Trophoblast cell (in vitro differentiated cells and primary cell): ENCODE results near the gene DNAAF3.
A peak's percentile ranks its signal among the peaks of the same experiment; 100 is the strongest.
"Not testable (repeated sequence)": the region's sequence is repeated elsewhere in the genome, so short reads cannot be mapped to it uniquely, and the experiment has no call there.

ENCODE experiments used
- DNase-seq, 2 donors: peaks; one replicate each; pipeline ENCODE4 v3.0.0-alpha.2; 2016
- H2AFZ ChIP-seq: 2 replicates; pipeline ENCODE4 v1.6.1; 2013; ENCODE audit warnings: low read length, moderate library complexity, mild to moderate bottlenecking; ENCODE audit not compliant: insufficient read depth, poor library complexity
- H2AK5ac ChIP-seq: 2 replicates; pipeline ENCODE4 v1.6.1; 2013; ENCODE audit warnings: mild to moderate bottlenecking, low read length
- H2BK120ac ChIP-seq: 2 replicates; pipeline ENCODE4 v1.6.1; 2013; ENCODE audit warnings: low read length, mild to moderate bottlenecking, moderate library complexity; ENCODE audit not compliant: insufficient read depth, poor library complexity
- H2BK12ac ChIP-seq: 2 replicates; pipeline ENCODE4 v1.6.1; 2013; ENCODE audit warnings: mild to moderate bottlenecking, low read length, moderate library complexity
- H2BK5ac ChIP-seq: 2 replicates; pipeline ENCODE4 v1.6.1; 2013; ENCODE audit warnings: low read length, low read depth, moderate library complexity, mild to moderate bottlenecking; ENCODE audit not compliant: poor library complexity
- H3K14ac ChIP-seq: 2 replicates; pipeline ENCODE4 v1.6.1; 2013; ENCODE audit warnings: mild to moderate bottlenecking, low read length
- H3K18ac ChIP-seq: 2 replicates; pipeline ENCODE4 v1.6.1; 2013; ENCODE audit warnings: mild to moderate bottlenecking, low read length
- H3K23ac ChIP-seq: 2 replicates; pipeline ENCODE4 v1.6.1; 2013; ENCODE audit warnings: low read length
- H3K27ac ChIP-seq: 2 replicates; pipeline ENCODE4 v1.5.1; 2013; ENCODE audit warnings: low read depth, mild to moderate bottlenecking, inconsistent platforms, low read length, moderate library complexity
- H3K27me3 ChIP-seq: 2 replicates; pipeline ENCODE4 v1.6.1; 2013; ENCODE audit warnings: inconsistent platforms, mild to moderate bottlenecking, low read length, moderate library complexity; ENCODE audit not compliant: insufficient read depth
- H3K36me3 ChIP-seq, 2 experiments: 1 replicate in 1 of 2; 2 replicates in 1 of 2; pipeline ENCODE4 v1.6.1; 2013; ENCODE audit warnings: low read length in 2 of 2, mild to moderate bottlenecking in 2 of 2, moderate library complexity in 1 of 2; ENCODE audit not compliant: insufficient read depth in 2 of 2, control insufficient read depth in 1 of 2
- H3K4ac ChIP-seq: 2 replicates; pipeline ENCODE4 v1.6.1; 2013; ENCODE audit warnings: low read depth, mild to moderate bottlenecking, low read length, moderate library complexity
- H3K4me1 ChIP-seq, 2 experiments: 1 replicate in 1 of 2; 2 replicates in 1 of 2; pipeline ENCODE4 v1.6.1; 2013; ENCODE audit warnings: low read length in 2 of 2, mild to moderate bottlenecking in 2 of 2, moderate library complexity in 1 of 2; ENCODE audit not compliant: insufficient read depth in 2 of 2, control insufficient read depth in 1 of 2
- H3K4me2 ChIP-seq: 2 replicates; pipeline ENCODE4 v1.6.1; 2013; ENCODE audit warnings: inconsistent platforms, mild to moderate bottlenecking, low read length, moderate library complexity
- H3K4me3 ChIP-seq: 2 replicates; pipeline ENCODE4 v1.5.1; 2013; ENCODE audit warnings: mild to moderate bottlenecking, low read depth, low read length, inconsistent platforms
- H3K79me1 ChIP-seq: one replicate; pipeline ENCODE4 v1.6.1; 2013; ENCODE audit warnings: low read length
- H3K79me2 ChIP-seq: 2 replicates; pipeline ENCODE4 v1.6.1; 2013; ENCODE audit warnings: low read length, mild to moderate bottlenecking; ENCODE audit not compliant: control insufficient read depth, insufficient read depth, poor library complexity
- H3K9ac ChIP-seq: 2 replicates; pipeline ENCODE4 v1.6.1; 2013; ENCODE audit warnings: mild to moderate bottlenecking, low read length
- H3K9me3 ChIP-seq: 2 replicates; pipeline ENCODE4 v1.6.1; 2013; ENCODE audit warnings: low read depth, mild to moderate bottlenecking, control low read depth, inconsistent platforms, low read length; ENCODE audit not compliant: insufficient read depth
- H4K12ac ChIP-seq: 2 replicates; pipeline ENCODE4 v1.6.1; 2013; ENCODE audit warnings: low read depth, mild to moderate bottlenecking, low read length, moderate library complexity
- H4K8ac ChIP-seq: 2 replicates; pipeline ENCODE4 v1.6.1; 2013; ENCODE audit warnings: low read depth, mild to moderate bottlenecking, low read length, moderate library complexity
- H4K91ac ChIP-seq: one replicate; pipeline ENCODE4 v1.6.1; 2013; ENCODE audit warnings: low read depth, mild to moderate bottlenecking, low read length, moderate library complexity
- WGBS: extraction: QIAGEN DNeasy Blood & Tissue Kit; methylation state at CpG from one replicate; pipeline ENCODE4 v1.1.7; 2013; ENCODE audit warnings: missing lambda C conversion rate; ENCODE audit not compliant: insufficient read length, insufficient coverage; ENCODE audit errors: extremely low coverage; 5-methylcytosine and 5-hydroxymethylcytosine counted together

DNAAF3 gene

DNA sequence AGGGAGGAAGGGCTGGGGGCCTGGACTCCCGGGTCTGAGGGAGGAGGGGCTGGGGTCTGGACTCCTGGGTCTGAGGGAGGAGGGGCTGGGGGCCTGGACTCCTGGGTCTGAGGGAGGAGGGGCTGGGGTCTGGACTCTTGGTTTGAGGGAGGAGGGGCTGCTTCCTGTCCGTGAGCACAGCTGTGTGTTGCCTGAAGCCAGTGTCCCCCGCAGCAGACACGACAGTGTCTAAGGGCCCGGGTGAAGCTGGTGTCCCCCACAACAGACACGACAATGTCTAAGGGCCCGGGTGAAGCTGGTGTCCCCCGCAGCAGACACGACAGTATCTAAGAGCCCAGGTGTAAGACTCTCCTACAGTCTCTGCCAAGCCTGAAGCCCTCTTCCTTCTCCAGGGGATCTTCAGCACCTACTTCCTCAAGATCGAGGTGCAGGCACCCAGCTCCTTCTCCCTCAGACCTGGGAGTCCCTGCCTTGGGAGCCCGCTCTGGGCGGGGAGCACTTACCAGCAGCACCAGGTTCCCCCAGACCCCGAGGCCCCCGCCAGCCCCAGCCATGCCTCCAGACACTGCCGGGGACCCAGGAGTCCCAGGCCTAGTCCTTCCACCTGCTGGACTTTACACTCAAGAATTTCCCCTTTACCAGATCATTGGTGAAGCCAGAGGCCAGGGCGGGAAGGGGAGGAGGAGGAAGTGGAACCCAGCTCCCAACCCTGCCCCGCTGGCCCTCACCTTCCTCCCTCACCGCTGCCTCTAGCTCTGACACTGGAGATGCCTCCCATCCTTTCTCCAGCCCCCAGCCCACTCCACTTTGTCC is 42.7 kb upstream of the DNAAF3 start, which contains the start of gene PTPRH:
Gene PTPRH (minus strand): TSS at position 622 of the 813 bp plus-strand sequence. CDS start 68 bp downstream, at position 554.
- WGBS: no CpG with 5 or more reads among the region's 18 CpGs
- no peak within 1 kb of the TSS for H3K27ac ChIP-seq

DNA sequence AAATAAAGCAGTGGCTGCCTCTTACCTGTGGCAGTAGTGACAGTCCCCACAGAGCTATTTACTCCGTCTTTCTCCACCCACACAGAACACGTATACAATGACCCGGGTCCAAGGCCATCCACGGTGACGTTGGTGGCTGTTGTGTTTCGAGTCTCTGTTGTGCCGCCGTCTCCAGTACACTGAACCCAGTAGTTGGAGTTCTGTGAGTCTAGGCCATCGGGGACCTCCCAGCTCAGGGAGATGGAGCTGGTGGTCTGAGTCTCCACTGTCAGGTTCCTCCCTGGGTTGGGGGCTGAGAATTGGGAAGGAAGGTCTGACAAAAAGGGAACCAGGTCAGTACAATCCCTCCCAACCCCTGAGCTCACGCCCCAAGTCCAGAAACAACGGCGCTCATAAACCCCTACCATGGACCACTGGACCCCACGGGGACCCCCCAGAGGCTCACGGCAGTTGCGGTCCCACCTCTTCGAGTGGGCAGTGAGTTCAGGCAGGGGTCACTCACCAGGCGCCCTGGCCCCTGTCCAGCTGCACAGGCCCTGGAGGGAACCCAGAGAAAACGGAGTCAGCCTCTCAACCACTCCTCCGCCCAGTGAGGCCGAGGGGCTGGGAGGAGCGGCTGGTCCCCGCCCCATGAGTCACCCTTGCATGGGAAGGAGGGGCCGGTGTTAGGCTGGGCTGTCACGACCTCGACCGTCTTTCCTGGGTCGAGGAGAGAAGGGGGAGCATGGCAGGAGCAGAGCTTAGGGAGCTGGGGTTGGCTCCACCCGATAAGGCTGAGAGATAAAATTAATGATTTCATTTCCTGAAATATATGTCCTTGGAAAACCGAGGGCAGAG is 40.5 kb upstream of the DNAAF3 start:
- Histone ChIP-seq H4K91ac (no peak overlapping the region), H2AK5ac (no peak overlapping the region)

More for the DNA sequence above, 42.7 kb upstream of the DNAAF3 start, which contains the start of gene PTPRH:
- Histone ChIP-seq H4K91ac (no peak within 1 kb of the TSS), H3K4me3 (no peak within 1 kb of the TSS), H4K8ac (no peak within 1 kb of the TSS), H3K18ac (no peak within 1 kb of the TSS), H3K23ac (no peak within 1 kb of the TSS), H3K27me3 (no peaks in the 10 kb centered on the region), H2AK5ac (no peak within 1 kb of the TSS), H2AFZ (no peak within 1 kb of the TSS), H2BK5ac (no peak within 1 kb of the TSS), H3K14ac (no peak within 1 kb of the TSS), H3K9me3 (peaks cover 2% of the 10 kb centered on the region), H4K12ac (no peak within 1 kb of the TSS), H3K79me2 (no peaks in the 10 kb centered on the region), H2BK12ac (no peak within 1 kb of the TSS), H2BK120ac (no peak within 1 kb of the TSS), H3K79me1 (no peaks in the 10 kb centered on the region), H3K4ac (no peak within 1 kb of the TSS), H3K4me2 (no peak within 1 kb of the TSS), H3K36me3 (no peaks in the 10 kb centered on the region), H3K4me1 (peaks cover 0 to 5% of the 10 kb centered on the region in 2 experiments), H3K9ac (no peak within 1 kb of the TSS)
- no peak for DNase-seq

DNA sequence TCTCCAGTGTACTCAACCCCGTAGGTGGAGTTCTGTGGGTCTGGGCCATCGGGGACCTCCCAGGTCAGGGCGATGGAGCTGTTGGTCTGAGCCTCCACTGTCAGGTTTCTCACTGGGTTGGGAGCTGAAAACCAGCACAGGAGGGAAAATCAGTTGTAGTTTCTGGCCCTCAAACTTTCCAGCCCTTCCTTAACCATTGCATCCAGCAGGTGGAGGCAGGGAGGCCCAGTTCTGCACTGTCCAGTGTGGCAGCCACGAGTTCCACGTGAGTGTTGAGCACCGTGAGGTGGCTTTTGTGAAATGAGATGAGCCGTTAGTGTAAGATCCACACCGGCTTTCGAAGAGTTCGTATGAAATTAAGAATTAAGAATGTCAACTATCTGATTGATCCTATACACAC is 35.8 kb upstream of the DNAAF3 start:
- H3K9me3 ChIP-seq, H3K9ac ChIP-seq, H3K79me1 ChIP-seq, H2BK5ac ChIP-seq, H3K4ac ChIP-seq, H3K27me3 ChIP-seq, H3K4me3 ChIP-seq, H3K23ac ChIP-seq, H3K4me2 ChIP-seq, H2BK12ac ChIP-seq, H3K27ac ChIP-seq, H3K4me1 ChIP-seq, H4K12ac ChIP-seq, H3K18ac ChIP-seq, H4K8ac ChIP-seq, H2AK5ac ChIP-seq, H3K14ac ChIP-seq, H2BK120ac ChIP-seq, H3K36me3 ChIP-seq, H3K79me2 ChIP-seq, H4K91ac ChIP-seq, H2AFZ ChIP-seq: not testable (repeated sequence)
- no CpG with 5 or more reads among the region's 10 CpGs for WGBS
- DNase-seq: peak; percentile 10 to 30

More for the DNA sequence above, 40.5 kb upstream of the DNAAF3 start:
- H2BK120ac ChIP-seq: no peak overlapping the region
- no peak overlapping the region for H3K14ac ChIP-seq
- H3K27ac ChIP-seq: no peak overlapping the region
- no peak overlapping the region for H2BK5ac ChIP-seq
- no peak overlapping the region for H4K8ac ChIP-seq
- peak; percentile 38 to 47 for DNase-seq
- WGBS: no CpG with 5 or more reads among the region's 29 CpGs
- H3K4ac ChIP-seq: no peak overlapping the region
- no peak overlapping the region for H3K9ac ChIP-seq
- no peak overlapping the region for H2AFZ ChIP-seq
- H4K12ac ChIP-seq: no peak overlapping the region
- H2BK12ac ChIP-seq: no peak overlapping the region
- no peak overlapping the region for H3K4me3 ChIP-seq
- no peaks in the 10 kb centered on the region for H3K79me1 ChIP-seq
- peaks cover 0 to 5% of the 10 kb centered on the region in 2 experiments for H3K4me1 ChIP-seq
- no peaks in the 10 kb centered on the region for H3K27me3 ChIP-seq
- no peaks in the 10 kb centered on the region for H3K36me3 ChIP-seq
- H3K4me2 ChIP-seq: peak overlapping the region; percentile 8
- H3K23ac ChIP-seq: no peak overlapping the region
- H3K18ac ChIP-seq: no peak overlapping the region
- no peaks in the 10 kb centered on the region for H3K79me2 ChIP-seq
- H3K9me3 ChIP-seq: no peaks in the 10 kb centered on the region

DNA sequence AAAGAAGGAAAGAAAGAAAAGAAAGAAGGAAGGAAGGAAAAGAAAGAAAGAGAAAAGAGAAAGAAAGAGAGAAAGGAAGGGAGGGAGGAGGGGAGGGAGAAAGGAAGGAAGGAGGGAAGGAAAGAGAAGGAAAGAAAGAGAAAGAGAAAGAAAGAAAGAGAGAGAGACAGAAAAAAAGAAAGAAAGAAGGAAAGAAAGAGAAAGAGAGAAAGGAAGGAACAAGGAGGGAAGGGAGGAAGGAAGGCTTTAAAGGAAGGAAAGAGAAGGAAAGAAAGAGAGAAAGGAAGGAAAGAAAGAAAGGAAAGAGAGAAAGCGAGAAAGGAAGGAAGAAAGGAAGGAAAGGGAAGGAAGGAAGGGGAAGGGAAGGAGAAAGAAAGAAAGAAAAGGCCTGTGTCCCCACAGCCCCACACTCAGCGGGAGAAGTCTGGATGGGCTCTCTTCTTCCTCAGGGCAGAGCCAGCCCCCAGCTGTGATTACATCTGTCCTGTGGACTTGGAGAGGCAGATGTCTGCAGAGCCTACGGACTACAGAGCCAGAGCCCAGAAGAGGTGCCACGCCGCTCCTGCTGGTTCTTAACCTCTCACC is 33.3 kb upstream of the DNAAF3 start:
- no peak overlapping the region for H2BK12ac ChIP-seq
- H3K27ac ChIP-seq: no peak overlapping the region
- WGBS: no CpG with 5 or more reads among the region's 5 CpGs
- H3K27me3 ChIP-seq: no peaks in the 10 kb centered on the region
- H2BK5ac ChIP-seq: no peak overlapping the region
- no peak overlapping the region for H4K8ac ChIP-seq
- no peak for DNase-seq
- no peak overlapping the region for H2AK5ac ChIP-seq
- no peak overlapping the region for H4K12ac ChIP-seq
- no peaks in the 10 kb centered on the region for H3K36me3 ChIP-seq
- no peak overlapping the region for H3K14ac ChIP-seq
- no peak overlapping the region for H3K4me2 ChIP-seq
- no peaks in the 10 kb centered on the region for H3K4me1 ChIP-seq
- H4K91ac ChIP-seq: no peak overlapping the region
- no peak overlapping the region for H3K18ac ChIP-seq
- no peak overlapping the region for H3K9ac ChIP-seq
- no peaks in the 10 kb centered on the region for H3K79me1 ChIP-seq
- no peak overlapping the region for H3K4ac ChIP-seq
- no peak overlapping the region for H3K4me3 ChIP-seq
- H2BK120ac ChIP-seq: no peak overlapping the region
- no peaks in the 10 kb centered on the region for H3K79me2 ChIP-seq
- no peak overlapping the region for H2AFZ ChIP-seq
- H3K23ac ChIP-seq: no peak overlapping the region
- H3K9me3 ChIP-seq: no peaks in the 10 kb centered on the region
